Thoracic aorta (tissue), 2 donors: ENCODE results near the gene PDLIM5. TPM values are rescaled to one million over a fixed set of nuclear protein-coding genes. Genes with fewer than 3 reads are reported as not detected.

Source experiments
- ATAC-seq: fragments of 150-250 bp; one replicate; pipeline ENCODE4 v1.8.0; 2017; ENCODE audit warnings: low read depth; ENCODE audit not compliant: insufficient number of reproducible peaks, low FRiP score
- DNase-seq: peaks from one replicate; pipeline ENCODE4 v3.0.0-alpha.2; 2020; ENCODE audit warnings: low spot score
- H3K27ac ChIP-seq, 2 donors: fragments of 200-600 bp; sonication (generic); 1 replicate in 1 of 2; 2 replicates in 1 of 2; pipeline ENCODE4 v1.5.1; 2016; ENCODE audit warnings: mild to moderate bottlenecking in 2 of 2, moderate library complexity in 2 of 2
- H3K27me3 ChIP-seq: fragments of 200-600 bp; sonication (generic); replicated peaks from 2 replicates; pipeline ENCODE4 v1.6.0; 2016; ENCODE audit warnings: mild to moderate bottlenecking; ENCODE audit not compliant: insufficient read depth
- H3K36me3 ChIP-seq: fragments of 200-600 bp; sonication (generic); one replicate; pipeline ENCODE4 v1.5.1; 2016
- H3K4me1 ChIP-seq, 2 donors: fragments of 200-600 bp; sonication (generic); 1 replicate in 1 of 2; 2 replicates in 1 of 2; pipeline versions ENCODE4 v1.5.1 to v1.6.0; 2016; ENCODE audit warnings: low read depth in 2 of 2, mild to moderate bottlenecking in 1 of 2; ENCODE audit not compliant: control insufficient read depth in 1 of 2
- H3K4me3 ChIP-seq: fragments of 200-600 bp; sonication (generic); 2 replicates; pipeline ENCODE4 v1.5.1; 2016; ENCODE audit warnings: mild to moderate bottlenecking
- H3K9me3 ChIP-seq: fragments of 200-600 bp; sonication (generic); 2 replicates; pipeline ENCODE4 v1.5.1; 2016
- total RNA-seq, 2 donors: library from RNA; depleted of rRNA; stranded (reverse); fragments of >200 nt; gene quantifications; one replicate each; pipeline versions ENCODE4 v1.1.0 to v1.2.3, GENCODE V29; 2016
- TF ChIP-seq, protein P1 (sequence below): fragments of 200-600 bp; sonication (generic); IDR thresholded peaks from one replicate; pipeline ENCODE4 v1.5.1; 2019; ENCODE audit warnings: antibody characterized with exemption

The PDLIM5 gene
- total RNA-seq, 2 donors from 2014 or later: 275 to 328 TPM

GRCh38 chr4:94590493-94590892, 138.8 kb downstream of the PDLIM5 start:
- DNase-seq (no peak), ATAC-seq (no peak)
- Histone ChIP-seq H3K9me3 (no peaks in the 10 kb centered on the region), H3K36me3 (peaks cover 13% of the 10 kb centered on the region), H3K4me1 (peaks cover 15 to 30% of the 10 kb centered on the region in 2 donors), H3K4me3 (no peak overlapping the region), H3K27me3 (no peaks in the 10 kb centered on the region), H3K27ac (no peak overlapping the region)
- TF ChIP-seq, protein P1, sequence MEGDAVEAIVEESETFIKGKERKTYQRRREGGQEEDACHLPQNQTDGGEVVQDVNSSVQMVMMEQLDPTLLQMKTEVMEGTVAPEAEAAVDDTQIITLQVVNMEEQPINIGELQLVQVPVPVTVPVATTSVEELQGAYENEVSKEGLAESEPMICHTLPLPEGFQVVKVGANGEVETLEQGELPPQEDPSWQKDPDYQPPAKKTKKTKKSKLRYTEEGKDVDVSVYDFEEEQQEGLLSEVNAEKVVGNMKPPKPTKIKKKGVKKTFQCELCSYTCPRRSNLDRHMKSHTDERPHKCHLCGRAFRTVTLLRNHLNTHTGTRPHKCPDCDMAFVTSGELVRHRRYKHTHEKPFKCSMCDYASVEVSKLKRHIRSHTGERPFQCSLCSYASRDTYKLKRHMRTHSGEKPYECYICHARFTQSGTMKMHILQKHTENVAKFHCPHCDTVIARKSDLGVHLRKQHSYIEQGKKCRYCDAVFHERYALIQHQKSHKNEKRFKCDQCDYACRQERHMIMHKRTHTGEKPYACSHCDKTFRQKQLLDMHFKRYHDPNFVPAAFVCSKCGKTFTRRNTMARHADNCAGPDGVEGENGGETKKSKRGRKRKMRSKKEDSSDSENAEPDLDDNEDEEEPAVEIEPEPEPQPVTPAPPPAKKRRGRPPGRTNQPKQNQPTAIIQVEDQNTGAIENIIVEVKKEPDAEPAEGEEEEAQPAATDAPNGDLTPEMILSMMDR: no peak

- H3K27me3 ChIP-seq: no peaks in the 10 kb centered on the region
- peaks cover 10% of the 10 kb centered on the region for H3K36me3 ChIP-seq
- no peak overlapping the region for H3K27ac ChIP-seq
- no peak for DNase-seq
- no peak overlapping the region for H3K4me3 ChIP-seq
- no peak for ATAC-seq
- TF ChIP-seq, protein P1: no peak
- no peaks in the 10 kb centered on the region for H3K9me3 ChIP-seq
- H3K4me1 ChIP-seq: peaks cover 17 to 38% of the 10 kb centered on the region in 2 donors
Observed at GRCh38 chr4:94591289-94591688, 139.5 kb downstream of the PDLIM5 start.

- ATAC-seq: no peak
- Histone ChIP-seq H3K27ac (no peak overlapping the region), H3K9me3 (no peaks in the 10 kb centered on the region), H3K4me3 (no peak overlapping the region), H3K36me3 (peaks cover 10% of the 10 kb centered on the region), H3K27me3 (no peaks in the 10 kb centered on the region), H3K4me1 (peaks cover 10 to 27% of the 10 kb centered on the region in 2 donors)
- DNase-seq: no peak
- TF ChIP-seq, protein P1: no peak
Observed at GRCh38 chr4:94595013-94595412, 143.3 kb downstream of the PDLIM5 start.

DNA sequence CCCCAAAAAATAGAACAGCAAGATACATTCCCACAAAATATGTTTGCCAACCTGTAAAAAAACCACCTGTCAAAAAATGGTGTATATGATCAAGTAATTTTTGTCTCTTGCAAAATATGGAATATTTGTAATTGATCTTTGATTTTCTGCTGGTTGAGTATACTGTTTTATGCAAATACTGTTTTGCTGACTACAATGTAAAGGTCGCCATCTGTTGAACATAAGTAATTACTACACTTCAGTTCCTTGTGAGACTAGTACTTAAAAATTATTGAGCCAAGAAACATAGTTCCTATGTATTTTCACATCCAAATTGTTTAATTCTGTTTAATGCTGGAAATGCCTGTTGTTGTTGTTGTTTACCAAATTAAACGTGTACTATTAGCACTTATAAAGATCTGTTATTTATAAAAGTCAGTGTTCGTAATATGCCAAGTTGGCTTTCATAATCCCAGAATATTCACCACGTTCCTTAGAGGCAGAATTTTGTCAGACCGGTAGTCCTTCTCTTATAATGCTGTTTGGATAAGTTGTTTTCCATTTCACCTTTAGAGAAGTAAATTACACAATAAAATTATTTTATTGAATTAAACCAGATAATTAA, 144.2 kb downstream of the PDLIM5 start:
- no peak overlapping the region for H3K4me3 ChIP-seq
- H3K27ac ChIP-seq: no peak overlapping the region
- peaks cover 3 to 19% of the 10 kb centered on the region in 2 donors for H3K4me1 ChIP-seq
- no peaks in the 10 kb centered on the region for H3K27me3 ChIP-seq
- TF ChIP-seq, protein P1: peak; percentile 45
- DNase-seq (no peak), ATAC-seq (no peak)
- no peaks in the 10 kb centered on the region for H3K9me3 ChIP-seq
- peaks cover 10% of the 10 kb centered on the region for H3K36me3 ChIP-seq

- no peak overlapping the region for H3K4me3 ChIP-seq
- ATAC-seq (no peak), DNase-seq (no peak)
- H3K4me1 ChIP-seq: peaks cover 10 to 28% of the 10 kb centered on the region in 2 donors
- TF ChIP-seq, protein P1: no peak
- H3K27me3 ChIP-seq: no peaks in the 10 kb centered on the region
- no peaks in the 10 kb centered on the region for H3K36me3 ChIP-seq
- no peak overlapping the region for H3K27ac ChIP-seq
- H3K9me3 ChIP-seq: no peaks in the 10 kb centered on the region
Observed at GRCh38 chr4:94598758-94599157, 147.0 kb downstream of the PDLIM5 start.
